Heart left ventricle (tissue), 16 donors: ENCODE data around the gene ABHD16B. TPM values are rescaled to one million over a fixed set of nuclear protein-coding genes. Genes with fewer than 3 reads are reported as not detected.
A peak's percentile ranks its signal among the peaks of the same experiment; 100 is the strongest.

Source experiments
- ATAC-seq, 4 donors: fragments of 200-7000 bp; cut with Tn5 transposase; one replicate each; pipeline ENCODE4 v1.9.1; 2020 to 2022; ENCODE audit warnings: moderate library complexity in 4 of 4, mild to moderate bottlenecking in 3 of 4, moderate number of reproducible peaks in 1 of 4
- DNase-seq, 5 donors: peaks; one replicate each; pipeline ENCODE4 v3.0.0-alpha.2; 2020
- H3K27ac ChIP-seq, 12 donors: fragments of 200-600 bp; sonication (generic) in 4 of 12; one replicate each; pipeline versions ENCODE4 v1.5.0 to v1.8.0; 2016 to 2022; ENCODE audit warnings: mild to moderate bottlenecking in 2 of 12
- H3K27me3 ChIP-seq, 9 donors: fragments of 200-600 bp; sonication (generic) in 2 of 9; one replicate each; pipeline versions ENCODE4 v1.5.1 to v1.8.0; 2016 to 2022; ENCODE audit warnings: mild to moderate bottlenecking in 3 of 9
- H3K36me3 ChIP-seq, 9 donors: fragments of 200-600 bp; sonication (generic) in 2 of 9; one replicate each; pipeline versions ENCODE4 v1.5.0 to v1.8.0; 2018 to 2022; ENCODE audit warnings: mild to moderate bottlenecking in 2 of 9
- H3K4me1 ChIP-seq, 12 donors: fragments of 200-600 bp; sonication (generic) in 4 of 12; one replicate each; pipeline versions ENCODE4 v1.5.0 to v1.8.0; 2016 to 2022; ENCODE audit warnings: mild to moderate bottlenecking in 3 of 12
- H3K4me3 ChIP-seq, 12 donors: fragments of 200-600 bp; sonication (generic) in 4 of 12; one replicate each; pipeline versions ENCODE4 v1.5.0 to v1.8.0; 2017 to 2022; ENCODE audit warnings: mild to moderate bottlenecking in 9 of 12, moderate library complexity in 4 of 12
- H3K9me3 ChIP-seq, 12 donors: fragments of 200-600 bp; sonication (generic) in 4 of 12; one replicate each; pipeline versions ENCODE4 v1.5.0 to v1.8.0; 2016 to 2022; ENCODE audit warnings: mild to moderate bottlenecking in 1 of 12
- CTCF ChIP-seq, 12 donors: fragments of 200-600 bp; sonication (generic) in 4 of 12; IDR thresholded peaks; one replicate each; pipeline versions ENCODE4 v1.5.0 to v1.8.0; 2018 to 2022; ENCODE audit warnings: antibody characterized with exemption in 12 of 12, mild to moderate bottlenecking in 5 of 12
- POLR2A ChIP-seq, 2 donors: fragments of 450-650 bp; IDR thresholded peaks; one replicate each; pipeline ENCODE4 v1.6.1; 2017; ENCODE audit warnings: antibody characterized with exemption in 2 of 2, mild to moderate bottlenecking in 2 of 2, moderate library complexity in 2 of 2
- WGBS, 4 donors: extraction: QIAGEN DNeasy Blood & Tissue Kit in 2 of 4; methylation state at CpG; one replicate each; pipeline versions ENCODE4 v1.1.5 to v1.1.7; 2013 to 2018; 5-methylcytosine and 5-hydroxymethylcytosine counted together
- intact Hi-C, 10 donors: fragments of 100-400 bp; cut with DNase I; formaldehyde crosslinking; loops; one replicate each; pipeline versions ENCODE4 v1.11.1 to v1.14.2; 2022
- polyA plus RNA-seq, 2 donors: library from polyadenylated mRNA; stranded (reverse); fragments of 200-250 nt; gene quantifications; one replicate each; pipeline ENCODE4 v1.2.3, GENCODE V29; 2013
- total RNA-seq, 9 donors: library from RNA; depleted of rRNA in 2 of 9; stranded (reverse); fragments of >200 nt in 2 of 9; fragmentation: NEBNext Ultra II Directional in 3 of 9; extraction: Animal tissue kit (Norgen Biotek cat#: 25700) in 3 of 9; gene quantifications; one replicate each; pipeline versions ENCODE4 v1.1.0 to v1.2.4, GENCODE V29; 2016 to 2023
- donor health status: ischemic (EF 13 %, LVEDD 7.1; RV severe dilation, severe dysfunction).
- donor health status: healthy with polysubstance abuse.
- donor health status: DM: no; HTN: yes; CAD: no.
- donor health status: DM: no; HTN: no; CAD: no.
- donor health status: ischemic (EF 25% LVEDD 6.9; RV normal size, moderate dysfunction).
- donor health status: ischemic (EF 25% LVEDD 5.7; RV mildly dilated, moderate dysfunction).
- donor health status: healthy.
- donor health status: DM: yes; HTN: yes; CAD: no.
- donor health status: ischemic (EF 35%, LVEDD 5.7; RV mildly dilated, moderate dysfunction).
- donor health status: nonischemic (EF 11% LVEDD 7.7; RV severe dilation, severe dysfunction).
- donor health status: DM: yes; HTN: yes; CAD: no.
- donor health status: PGD.
- donor health status: ischemic (EF 29% LVEDD 5.4; RV normal size, mild dysfunction).
- donor health status: nonischemic (EF 23%, LVEDD 6.1; RV moderate dilation, normal function).

The ABHD16B gene
- total and polyA plus RNA-seq, 11 donors: 0.12 to 0.72 TPM; not detected in 9

- H3K4me1 ChIP-seq: peaks cover 0 to 83% (median 50%) of the 10 kb centered on the region in 12 donors
- ATAC-seq (peak in 1 of 4 donors; percentile 15), DNase-seq (no peak)
- H3K36me3 ChIP-seq: peaks cover 0 to 6% (median 0%) of the 10 kb centered on the region in 9 donors
- intact Hi-C loops: loop anchor here in 5 of 10 donors (5.0 kb wide), 2 partner anchors 34 to 38 kb away; partner anchors contain the start of gene ABHD16B (in 2 of the 5)
- no peak for TF ChIP-seq CTCF (IDR thresholded peaks at IDR 0.05)
- no peak for TF ChIP-seq POLR2A (IDR thresholded peaks at IDR 0.05)
- no peak overlapping the region for H3K4me3 ChIP-seq
- no peak overlapping the region for H3K27ac ChIP-seq
- H3K9me3 ChIP-seq: no peaks in the 10 kb centered on the region
- WGBS, 4 donors: 48 to 56% (median 54%) methylated on average over 12 of the region's 12 CpGs
- H3K27me3 ChIP-seq: peaks cover 0 to 3% (median 0%) of the 10 kb centered on the region in 9 donors
These were observed 37.5 kb upstream of the ABHD16B start for GRCh38 chr20:63823691-63824311.

GRCh38 chr20:63825331-63826118 lies 35.8 kb upstream of the ABHD16B start:
- DNase-seq (no peak), ATAC-seq (no peak)
- TF ChIP-seq CTCF (IDR thresholded peaks at IDR 0.05): no peak
- no peak for TF ChIP-seq POLR2A (IDR thresholded peaks at IDR 0.05)
- Histone ChIP-seq H3K27me3 (peaks cover 0 to 10% (median 0%) of the 10 kb centered on the region in 9 donors), H3K9me3 (no peaks in the 10 kb centered on the region), H3K4me1 (peaks cover 0 to 78% (median 48%) of the 10 kb centered on the region in 12 donors), H3K4me3 (no peak overlapping the region), H3K27ac (peak overlapping the region in 1 of 12 donors; percentile 34), H3K36me3 (peaks cover 0 to 6% (median 0%) of the 10 kb centered on the region in 9 donors)
- WGBS, 4 donors: 67 to 81% (median 75%) methylated on average over 23 to 25 of the region's 25 CpGs
- intact Hi-C loops: loop anchor here in 6 of 10 donors (5.0 kb wide), 4 partner anchors 33 to 83 kb away; partner anchors contain the start of gene ABHD16B (in 2 of the 6)

GRCh38 chr20:63826753-63827152 lies 34.5 kb upstream of the ABHD16B start:
- Histone ChIP-seq H3K36me3 (peaks cover 0 to 6% (median 0%) of the 10 kb centered on the region in 9 donors), H3K27me3 (peaks cover 0 to 14% (median 0%) of the 10 kb centered on the region in 9 donors), H3K4me3 (peak overlapping the region in 5 of 12 donors; percentile 3 to 27 (median 13)), H3K27ac (peak overlapping the region in 4 of 12 donors; percentile 2 to 56 (median 6)), H3K4me1 (peaks cover 0 to 71% (median 43%) of the 10 kb centered on the region in 12 donors), H3K9me3 (no peaks in the 10 kb centered on the region)
- no peak for DNase-seq
- TF ChIP-seq POLR2A (IDR thresholded peaks at IDR 0.05) (no peak), CTCF (IDR thresholded peaks at IDR 0.05) (no peak)
- intact Hi-C loops: loop anchor here in 6 of 10 donors (5.0 kb wide), 4 partner anchors 34 to 84 kb away; partner anchors contain the start of gene ABHD16B (in 2 of the 6)
- 32 to 70% (median 63%) methylated on average over 13 of the region's 13 CpGs for WGBS, 4 donors
- ATAC-seq: peak in 2 of 4 donors; percentile 13 to 47
